Aorta (tissue), 5 donors: Measurements from ENCODE around the gene SPRR4. TPM values are rescaled to one million over a fixed set of nuclear protein-coding genes. Genes with fewer than 3 reads are reported as not detected.

Experiments
- ATAC-seq: fragments of 200-7000 bp; cut with Tn5 transposase; one replicate; pipeline ENCODE4 v1.9.1; 2022; ENCODE audit warnings: moderate library complexity; ENCODE audit not compliant: low FRiP score
- DNase-seq, 2 donors: peaks; one replicate each; pipeline ENCODE4 v3.0.0-alpha.2; 2020
- H3K27ac ChIP-seq, 2 donors: one replicate each; pipeline ENCODE4 v1.5.1; 2013; ENCODE audit warnings: low read length in 2 of 2, mild to moderate bottlenecking in 2 of 2, moderate library complexity in 2 of 2, control low read depth in 1 of 2, inconsistent platforms in 1 of 2, low read depth in 1 of 2
- H3K27me3 ChIP-seq, 2 donors: one replicate each; pipeline ENCODE4 v1.6.1; 2013; ENCODE audit warnings: control low read depth in 1 of 2, low read length in 1 of 2, mild to moderate bottlenecking in 1 of 2, moderate library complexity in 1 of 2; ENCODE audit not compliant: insufficient read depth in 2 of 2, control insufficient read depth in 1 of 2
- H3K36me3 ChIP-seq, 2 donors: one replicate each; pipeline ENCODE4 v1.6.1; 2013; ENCODE audit warnings: control low read depth in 1 of 2, low read length in 1 of 2, mild to moderate bottlenecking in 1 of 2; ENCODE audit not compliant: insufficient read depth in 2 of 2, control insufficient read depth in 1 of 2
- H3K4me1 ChIP-seq, 2 donors: one replicate each; pipeline ENCODE4 v1.6.1; 2013; ENCODE audit warnings: low read length in 2 of 2, control low read depth in 1 of 2, mild to moderate bottlenecking in 1 of 2, moderate library complexity in 1 of 2; ENCODE audit not compliant: insufficient read depth in 2 of 2, control insufficient read depth in 1 of 2
- H3K4me3 ChIP-seq, 2 donors: one replicate each; pipeline ENCODE4 v1.5.1; 2013; ENCODE audit warnings: low read length in 2 of 2, control low read depth in 1 of 2, mild to moderate bottlenecking in 1 of 2
- H3K9me3 ChIP-seq: one replicate; pipeline ENCODE4 v1.6.1; 2013; ENCODE audit warnings: mild to moderate bottlenecking, low read length; ENCODE audit not compliant: control insufficient read depth
- WGBS, 2 donors: extraction: QIAGEN DNeasy Blood & Tissue Kit; methylation state at CpG; one replicate each; pipeline ENCODE4 v1.1.7; 2013; 5-methylcytosine and 5-hydroxymethylcytosine counted together
- intact Hi-C, 2 donors: fragments of 100-400 bp; cut with DNase I; formaldehyde crosslinking; loops; one replicate each; pipeline versions ENCODE4 v1.14.2 to v1.15.0; 2022
- long read RNA-seq, 2 donors: library from polyadenylated mRNA; unstranded; transcript quantifications; one replicate each; pipeline ENCODE4 v2.0.0, GENCODE V29; 2020 to 2021
- polyA plus RNA-seq, 2 donors: library from polyadenylated mRNA; stranded (reverse); fragments of 200-250 nt; gene quantifications; one replicate each; pipeline ENCODE4 v1.2.3, GENCODE V29; 2013
- total RNA-seq, 2 donors: library from RNA; stranded (reverse); fragmentation: NEBNext Ultra II Directional; extraction: Animal tissue kit (Norgen Biotek cat#: 25700); gene quantifications; one replicate each; pipeline ENCODE4 v1.2.1, GENCODE V29; 2021
- donor health status: healthy with polysubstance abuse.
- donor health status: Bipolar disorder and iron deficiency.
- donor health status: DM: no; HTN: no; CAD: no.
- donor health status: DM: no; HTN: no; CAD: no.
- donor health status: DM: yes; HTN: yes; CAD: no.

SPRR4 gene
- total RNA-seq (not detected), polyA plus RNA-seq (not detected)
- long read RNA-seq, donor 1 = 0 reads
- long read RNA-seq, donor 2 = 0 reads

DNA sequence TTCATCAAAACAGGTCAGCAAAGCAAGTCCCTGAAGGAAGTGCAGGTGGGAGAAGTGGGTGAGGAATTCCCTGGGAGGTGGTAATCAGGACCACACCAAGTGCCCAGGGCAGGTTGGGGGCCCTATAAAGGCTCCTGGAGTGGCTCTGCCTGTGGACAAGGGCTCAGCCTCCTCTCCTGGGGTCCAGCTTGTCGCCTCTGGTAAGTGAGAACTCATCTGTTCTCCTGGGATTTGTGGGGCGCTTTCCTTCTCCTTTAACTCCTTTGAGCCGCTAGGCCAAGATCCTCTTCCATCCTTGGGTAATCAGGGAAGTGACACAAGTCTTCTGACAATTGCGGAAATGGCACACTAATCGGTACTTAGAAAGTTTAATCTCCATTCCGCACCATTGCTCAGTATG lies at the start of gene SPRR4:
Gene SPRR4, plus strand, starts transcription at position 154 of the 400 bp plus-strand sequence. CDS start 1,243 bp downstream, outside the sequence.
- 83 to 85% methylated on average over 6 of the region's 6 CpGs for WGBS, 2 donors
- Histone ChIP-seq H3K4me3 (no peak within 1 kb of the TSS), H3K36me3 (no peaks in the 10 kb centered on the region), H3K27ac (no peak within 1 kb of the TSS), H3K9me3 (no peaks in the 10 kb centered on the region), H3K27me3 (no peaks in the 10 kb centered on the region), H3K4me1 (no peaks in the 10 kb centered on the region)
- ATAC-seq = no peak
- intact Hi-C loops = no loop called here
- DNase-seq = no peak

- intact Hi-C loops = loop anchor here in 1 of 2 donors (5.0 kb wide), 1 partner anchor 57 kb away; no protein-coding TSS in a partner anchor
- H3K9me3 ChIP-seq = peaks cover 3% of the 10 kb centered on the region
- ATAC-seq (no peak), DNase-seq (no peak)
- H3K27ac ChIP-seq = no peak overlapping the region
- WGBS, 2 donors = 51 to 58% methylated on average over 2 of the region's 2 CpGs
- H3K4me1 ChIP-seq = no peaks in the 10 kb centered on the region
- H3K36me3 ChIP-seq = no peaks in the 10 kb centered on the region
- H3K27me3 ChIP-seq = no peaks in the 10 kb centered on the region
- no peak overlapping the region for H3K4me3 ChIP-seq
Observed at GRCh38 chr1:152924191-152924590, 46.3 kb upstream of the SPRR4 start.

- DNase-seq (no peak), ATAC-seq (no peak)
- intact Hi-C loops = no loop called here
- H3K36me3 ChIP-seq = no peaks in the 10 kb centered on the region
- no peaks in the 10 kb centered on the region for H3K4me1 ChIP-seq
- no peak overlapping the region for H3K27ac ChIP-seq
- H3K27me3 ChIP-seq = no peaks in the 10 kb centered on the region
- H3K4me3 ChIP-seq = no peak overlapping the region
- peaks cover 3% of the 10 kb centered on the region for H3K9me3 ChIP-seq
- WGBS, 2 donors = 71 to 73% methylated on average over 3 of the region's 3 CpGs
Observed at GRCh38 chr1:152926091-152926490, 44.4 kb upstream of the SPRR4 start.

GRCh38 chr1:152928671-152929070 lies 41.8 kb upstream of the SPRR4 start:
- Histone ChIP-seq H3K27ac (no peak overlapping the region), H3K4me3 (no peak overlapping the region), H3K4me1 (no peaks in the 10 kb centered on the region), H3K9me3 (peaks cover 3% of the 10 kb centered on the region), H3K36me3 (no peaks in the 10 kb centered on the region), H3K27me3 (no peaks in the 10 kb centered on the region)
- 85 to 87% methylated on average over 3 of the region's 3 CpGs for WGBS, 2 donors
- intact Hi-C loops = no loop called here
- no peak for ATAC-seq
- no peak for DNase-seq

DNA sequence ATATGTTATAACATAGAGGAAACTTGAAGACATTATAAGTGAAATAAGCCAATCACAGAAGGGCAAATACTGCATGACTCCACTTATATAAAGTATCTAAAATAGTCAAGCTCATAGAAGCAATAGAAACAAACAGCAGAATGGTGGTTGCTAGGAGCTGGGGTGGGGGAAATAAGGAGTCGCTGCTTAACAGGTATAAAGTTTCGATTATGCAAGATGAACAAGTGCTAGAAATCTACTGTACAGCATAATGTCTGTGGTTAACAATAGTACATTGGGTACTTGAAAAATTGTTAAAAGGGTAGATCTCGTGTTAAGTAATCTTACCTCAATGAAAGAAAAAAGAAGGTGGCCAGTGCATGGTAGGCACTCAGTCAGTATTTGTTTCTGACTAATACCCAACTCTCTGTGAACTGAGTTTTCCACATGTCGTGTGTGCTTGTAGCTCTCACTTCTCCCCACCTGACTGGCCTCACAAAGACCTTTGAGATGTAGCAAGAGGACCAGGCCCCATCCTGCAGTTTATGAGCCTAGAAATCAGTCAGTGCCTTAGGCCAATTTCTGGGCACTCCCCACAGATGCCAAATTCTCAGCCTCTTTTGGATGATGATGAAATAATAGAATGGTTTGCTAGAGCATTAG lies 38.2 kb upstream of the SPRR4 start:
- WGBS, 2 donors = 65 to 71% methylated on average over 4 of the region's 4 CpGs
- peaks cover 2% of the 10 kb centered on the region for H3K9me3 ChIP-seq
- no peak overlapping the region for H3K27ac ChIP-seq
- intact Hi-C loops = no loop called here
- no peaks in the 10 kb centered on the region for H3K27me3 ChIP-seq
- no peak for DNase-seq
- H3K4me1 ChIP-seq = no peaks in the 10 kb centered on the region
- no peak overlapping the region for H3K4me3 ChIP-seq
- no peak for ATAC-seq
- no peaks in the 10 kb centered on the region for H3K36me3 ChIP-seq

DNA sequence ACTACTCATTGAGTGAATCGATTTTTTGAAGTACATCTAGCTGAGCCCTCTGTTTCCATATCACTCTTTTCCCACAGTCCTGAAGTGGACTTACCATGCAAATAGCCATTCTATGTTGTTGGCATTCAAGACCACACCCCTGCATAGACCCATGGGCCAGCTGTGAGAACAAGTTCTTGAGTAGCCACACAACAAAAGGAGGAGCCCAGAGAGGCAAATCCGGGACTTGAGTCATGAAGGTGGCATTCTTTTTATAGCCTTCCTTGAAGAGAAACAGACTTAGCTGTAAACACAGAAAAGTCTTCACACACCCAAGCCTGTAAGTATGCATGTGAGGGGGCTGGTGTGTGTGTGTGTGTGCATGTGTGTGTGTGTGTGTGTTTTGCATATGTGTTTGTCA lies 37.3 kb upstream of the SPRR4 start:
- Histone ChIP-seq H3K9me3 (peaks cover 2% of the 10 kb centered on the region), H3K27ac (no peak overlapping the region), H3K4me3 (no peak overlapping the region), H3K4me1 (no peaks in the 10 kb centered on the region), H3K27me3 (no peaks in the 10 kb centered on the region), H3K36me3 (no peaks in the 10 kb centered on the region)
- 56 to 67% methylated on average over 2 of the region's 2 CpGs for WGBS, 2 donors
- no peak for DNase-seq
- intact Hi-C loops = no loop called here
- no peak for ATAC-seq

- intact Hi-C loops = no loop called here
- H3K36me3 ChIP-seq = no peaks in the 10 kb centered on the region
- no peaks in the 10 kb centered on the region for H3K27me3 ChIP-seq
- WGBS, 2 donors = 82 to 83% methylated on average over 1 of the region's 1 CpG
- no peak overlapping the region for H3K4me3 ChIP-seq
- no peaks in the 10 kb centered on the region for H3K9me3 ChIP-seq
- no peak overlapping the region for H3K27ac ChIP-seq
- H3K4me1 ChIP-seq = no peaks in the 10 kb centered on the region
- ATAC-seq (no peak), DNase-seq (no peak)
Observed at GRCh38 chr1:152940614-152941013, 29.8 kb upstream of the SPRR4 start.

DNA sequence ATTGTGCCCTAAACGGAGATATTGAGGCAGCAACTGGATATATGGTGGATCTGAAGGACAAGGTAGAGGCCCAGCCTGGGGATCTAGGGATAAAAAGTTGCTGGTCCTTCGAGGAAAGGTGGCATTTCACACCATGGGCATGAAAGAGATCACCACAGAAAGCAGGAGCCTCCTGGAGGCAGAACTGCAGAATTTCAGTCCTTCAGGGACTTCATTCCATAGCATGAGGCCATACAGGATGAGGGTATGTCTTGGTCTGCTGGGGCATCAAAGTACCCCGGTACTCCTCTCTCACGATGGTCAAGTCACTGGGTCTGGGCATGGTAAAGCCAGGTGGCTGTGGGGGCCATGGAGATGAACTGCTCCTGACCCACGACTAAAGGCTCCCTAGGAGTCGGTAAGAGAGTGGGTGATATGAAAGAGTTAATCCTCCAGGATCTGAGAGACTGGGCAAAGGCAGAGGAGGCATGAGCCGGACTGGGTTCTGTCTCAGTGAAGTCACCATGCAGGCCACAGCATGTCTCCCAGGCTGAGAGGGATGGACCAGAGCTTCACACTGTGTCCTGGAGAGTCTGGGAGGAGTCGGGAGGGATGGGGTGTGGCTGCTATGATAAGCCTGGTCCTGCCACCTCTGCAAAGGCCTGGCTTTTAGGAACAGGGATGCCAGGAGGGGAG lies 29.3 kb upstream of the SPRR4 start:
- 58 to 60% methylated on average over 8 of the region's 8 CpGs for WGBS, 2 donors
- ATAC-seq (no peak), DNase-seq (no peak)
- intact Hi-C loops = no loop called here
- Histone ChIP-seq H3K27ac (no peak overlapping the region), H3K4me1 (no peaks in the 10 kb centered on the region), H3K9me3 (no peaks in the 10 kb centered on the region), H3K27me3 (no peaks in the 10 kb centered on the region), H3K4me3 (no peak overlapping the region), H3K36me3 (no peaks in the 10 kb centered on the region)

DNA sequence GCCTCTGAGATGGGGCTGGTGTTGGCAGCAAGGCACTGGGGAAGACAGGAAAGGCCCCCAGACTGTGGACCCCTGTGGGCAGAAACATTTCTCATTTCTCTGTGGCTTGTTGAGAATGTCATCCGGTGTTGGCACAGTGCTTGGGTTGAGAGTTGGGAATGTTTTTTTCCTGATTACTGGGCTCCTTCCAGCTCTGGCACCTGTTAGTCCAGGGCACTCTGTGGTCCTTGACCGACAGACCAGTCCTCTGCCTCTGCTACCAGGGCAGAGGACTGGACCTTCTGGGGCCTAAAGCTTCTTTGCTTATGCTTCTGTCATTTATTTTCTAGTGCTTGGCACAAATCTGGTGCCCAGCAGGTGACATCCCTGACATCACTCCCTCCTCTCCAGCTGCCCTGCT lies 28.3 kb upstream of the SPRR4 start:
- WGBS, 2 donors = 60 to 83% methylated on average over 2 of the region's 2 CpGs
- no peak for ATAC-seq
- Histone ChIP-seq H3K9me3 (no peaks in the 10 kb centered on the region), H3K4me3 (no peak overlapping the region), H3K27ac (no peak overlapping the region), H3K4me1 (no peaks in the 10 kb centered on the region), H3K27me3 (no peaks in the 10 kb centered on the region), H3K36me3 (no peaks in the 10 kb centered on the region)
- intact Hi-C loops = no loop called here
- DNase-seq = no peak
